ENCODE results near the gene RAB35. TPM values are rescaled to one million over a fixed set of nuclear protein-coding genes. Genes with fewer than 3 reads are reported as not detected.
A peak's percentile ranks its signal among the peaks of the same experiment; 100 is the strongest.

RAB35 gene
- total and polyA plus RNA-seq, 2 experiments from 2014 or later: 9.9 to 16.9 TPM

GRCh38 chr12:120115692-120116440, 687 bp downstream of the RAB35 start:
- Histone ChIP-seq H2AFZ (peak overlapping the region; percentile 74; the same call in 1 of the 2 replicates), H3K27me3 (ENCODE audit: insufficient read depth) (no peaks in the 10 kb centered on the region), H3K4me2 (peak overlapping the region; percentile 94), H3K4me3 (peak overlapping the region; percentile 95), H3K36me3 (ENCODE audit: insufficient read depth) (no peaks in the 10 kb centered on the region; the same call in 1 of the 2 replicates), H3F3A (replicated peaks; ENCODE audit: low read depth) (peaks cover 19% of the 10 kb centered on the region; the same call in 1 of the 2 replicates), H3K79me2 (replicated peaks; ENCODE audit: insufficient read depth) (peaks cover 67% of the 10 kb centered on the region), H4K20me1 (replicated peaks; ENCODE audit: insufficient read depth) (no peaks in the 10 kb centered on the region; the same call in 1 of the 2 replicates), H3K4me1 (ENCODE audit: insufficient read depth) (peaks cover 21% of the 10 kb centered on the region), H3K27ac (ENCODE audit: low read depth) (no peak overlapping the region), H3K9me2 (ENCODE audit: insufficient read depth) (no peaks in the 10 kb centered on the region)
- no peak for TF ChIP-seq POLR2AphosphoS5 (IDR thresholded peaks at IDR 0.05; ENCODE audit: low read depth)
- TF ChIP-seq NANOG (IDR thresholded peaks at IDR 0.05; ENCODE audit: borderline replicate concordance): no peak
- TF ChIP-seq EZH2 (IDR thresholded peaks at IDR 0.05; ENCODE audit: low read depth, unreplicated experiment): no peak
- no peak for TF ChIP-seq JUNB (IDR thresholded peaks at IDR 0.05; ENCODE audit: unreplicated experiment)
- TF ChIP-seq ZNF331 (CRISPR knock-in tag; IDR thresholded peaks at IDR 0.05; ENCODE audit: low read depth): no peak
- no peak for TF ChIP-seq REST (IDR thresholded peaks at IDR 0.05; ENCODE audit: unreplicated experiment)
- no peak for TF ChIP-seq ZNF462 (CRISPR knock-in tag; IDR thresholded peaks at IDR 0.05)
- TF ChIP-seq CREB1 (CRISPR knock-in tag; IDR thresholded peaks at IDR 0.05; ENCODE audit: low read depth): no peak
- no peak for TF ChIP-seq STAT1 (IDR thresholded peaks at IDR 0.05; ENCODE audit: unreplicated experiment)
- no peak for TF ChIP-seq ETS1 (IDR thresholded peaks at IDR 0.05)
- no peak for TF ChIP-seq CTCF (conservative IDR thresholded peaks at IDR 0.05; ENCODE audit: low read depth in 2 of 2)
- ATAC-seq (peak; percentile 1; the same call in 1 of the 3 replicates), DNase-seq (ENCODE audit: low spot score) (peak; percentile 69)
- no peaks in the 10 kb centered on the region for H3K9me3 Mint-ChIP-seq
- peaks cover 36% of the 10 kb centered on the region for H3K36me3 Mint-ChIP-seq (ENCODE audit: low read depth)
- peak overlapping the region; percentile 95 for H3K27ac Mint-ChIP-seq
- peak overlapping the region; percentile 95 for H3K4me3 Mint-ChIP-seq
- H3K27me3 Mint-ChIP-seq (ENCODE audit: insufficient read depth, low read depth, poor library complexity): peaks cover 13% of the 10 kb centered on the region
- peaks cover 34% of the 10 kb centered on the region for H3K4me1 Mint-ChIP-seq

Measured in GM23338 (cell line).